ENCODE results near the gene MYO10. TPM values are rescaled to one million over a fixed set of nuclear protein-coding genes. Genes with fewer than 3 reads are reported as not detected.

MYO10 gene
- total and polyA plus RNA-seq, 3 experiments from 2014 or later: 0.11 to 0.18 TPM; not detected in 1

DNA sequence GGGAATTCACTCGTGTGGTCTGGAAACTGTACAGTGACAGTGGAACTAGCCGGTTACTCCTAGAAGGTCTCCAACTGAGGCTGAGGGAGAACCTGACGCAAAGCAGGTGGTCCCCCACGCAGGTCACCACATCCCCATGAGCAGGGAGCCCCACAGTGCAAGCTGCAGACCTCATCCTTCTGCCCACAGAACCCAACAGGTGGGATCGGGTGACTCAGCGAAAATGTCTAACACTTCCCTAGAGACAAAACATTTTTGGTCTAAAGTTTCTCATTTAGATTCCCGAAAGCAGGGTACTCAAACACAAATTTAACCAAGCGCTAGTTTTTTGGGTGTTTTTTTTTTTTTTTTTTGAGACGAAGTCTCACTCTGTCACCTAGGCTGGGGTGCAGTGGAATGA, 256.9 kb downstream of the MYO10 start:
- no peaks in the 10 kb centered on the region for H3K36me3 Mint-ChIP-seq
- H3K4me3 Mint-ChIP-seq: no peak overlapping the region
- H3K27ac Mint-ChIP-seq: no peak overlapping the region
- POLR2A ChIA-PET: no interaction called here
- no peaks in the 10 kb centered on the region for H3K9me3 ChIP-seq (ENCODE audit: low read length)
- H3K4me1 ChIP-seq (ENCODE audit: insufficient read depth, low read length): no peaks in the 10 kb centered on the region
- H3K27me3 ChIP-seq (ENCODE audit: insufficient read depth, low read length, poor library complexity, severe bottlenecking): no peaks in the 10 kb centered on the region
- peaks cover 4 to 23% of the 10 kb centered on the region in 2 donors for H3K27me3 Mint-ChIP-seq
- H3K9me3 Mint-ChIP-seq: peaks cover 0 to 2% (median 0%) of the 10 kb centered on the region in 5 donors
- no peak overlapping the region for H3K27ac ChIP-seq (ENCODE audit: low read depth, low read length)
- DNase-seq: no peak
- H3K4me3 ChIP-seq (ENCODE audit: low read length): no peak overlapping the region
- CTCF ChIA-PET: no interaction called here
- H3K36me3 ChIP-seq (ENCODE audit: insufficient read depth, low read length): no peaks in the 10 kb centered on the region
- H3K4me1 Mint-ChIP-seq: no peaks in the 10 kb centered on the region

- peaks cover 0 to 5% of the 10 kb centered on the region in 2 donors for H3K27me3 Mint-ChIP-seq
- no peaks in the 10 kb centered on the region for H3K9me3 ChIP-seq (ENCODE audit: low read length)
- no peaks in the 10 kb centered on the region for H3K36me3 ChIP-seq (ENCODE audit: insufficient read depth, low read length)
- no peaks in the 10 kb centered on the region for H3K36me3 Mint-ChIP-seq
- peaks cover 0 to 2% (median 0%) of the 10 kb centered on the region in 5 donors for H3K9me3 Mint-ChIP-seq
- H3K4me1 Mint-ChIP-seq: peaks cover 0 to 13% (median 8%) of the 10 kb centered on the region in 3 donors
- H3K4me1 ChIP-seq (ENCODE audit: insufficient read depth, low read length): peaks cover 14% of the 10 kb centered on the region
- H3K27ac ChIP-seq (ENCODE audit: low read depth, low read length): no peak overlapping the region
- no peak for DNase-seq
- ChIA-PET POLR2A (no interaction called here), CTCF (no interaction called here)
- no peak overlapping the region for H3K4me3 ChIP-seq (ENCODE audit: low read length)
- H3K27me3 ChIP-seq (ENCODE audit: insufficient read depth, low read length, poor library complexity, severe bottlenecking): no peaks in the 10 kb centered on the region
- H3K27ac Mint-ChIP-seq: no peak overlapping the region
- H3K4me3 Mint-ChIP-seq: no peak overlapping the region
Measured at GRCh38 chr5:16675806-16676205, 260.3 kb downstream of the MYO10 start.

DNA sequence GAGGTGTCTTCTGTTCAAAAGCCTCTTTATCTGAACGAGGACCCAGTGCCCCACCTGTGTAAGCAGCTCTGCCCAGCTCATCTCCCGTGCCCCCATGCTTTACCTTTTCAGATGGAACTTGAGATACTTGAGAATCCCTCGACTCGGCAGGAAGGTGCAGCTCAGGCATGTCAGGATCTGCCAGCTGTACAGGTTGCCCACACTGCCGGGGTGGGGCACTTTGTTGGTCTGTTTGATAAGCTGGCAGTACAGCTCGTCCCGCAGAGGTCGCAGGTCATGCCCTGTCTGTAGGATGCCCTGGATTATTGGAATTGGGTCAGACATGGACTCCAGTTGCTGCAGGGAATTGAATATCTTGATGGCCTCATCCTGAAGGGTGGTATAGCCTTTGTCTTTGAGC, 261.3 kb downstream of the MYO10 start:
- peaks cover 0 to 3% of the 10 kb centered on the region in 2 donors for H3K27me3 Mint-ChIP-seq
- H3K4me1 ChIP-seq (ENCODE audit: insufficient read depth, low read length): peaks cover 14% of the 10 kb centered on the region
- H3K27me3 ChIP-seq (ENCODE audit: insufficient read depth, low read length, poor library complexity, severe bottlenecking): no peaks in the 10 kb centered on the region
- H3K27ac ChIP-seq (ENCODE audit: low read depth, low read length): no peak overlapping the region
- H3K27ac Mint-ChIP-seq: peak overlapping the region in 1 of 8 donors; percentile 19
- H3K4me3 ChIP-seq (ENCODE audit: low read length): no peak overlapping the region
- peaks cover 0 to 13% (median 8%) of the 10 kb centered on the region in 3 donors for H3K4me1 Mint-ChIP-seq
- no peak for DNase-seq
- ChIA-PET POLR2A (no interaction called here), CTCF (no interaction called here)
- H3K9me3 ChIP-seq (ENCODE audit: low read length): no peaks in the 10 kb centered on the region
- no peak overlapping the region for H3K4me3 Mint-ChIP-seq
- no peaks in the 10 kb centered on the region for H3K9me3 Mint-ChIP-seq
- H3K36me3 ChIP-seq (ENCODE audit: insufficient read depth, low read length): no peaks in the 10 kb centered on the region
- no peaks in the 10 kb centered on the region for H3K36me3 Mint-ChIP-seq

- Mint-ChIP-seq H3K27me3 (peaks cover 0 to 3% of the 10 kb centered on the region in 2 donors), H3K9me3 (no peaks in the 10 kb centered on the region), H3K27ac (peak overlapping the region in 3 of 8 donors; percentile 77 to 92 (median 82)), H3K36me3 (no peaks in the 10 kb centered on the region), H3K4me1 (peaks cover 0 to 13% (median 8%) of the 10 kb centered on the region in 3 donors), H3K4me3 (peak overlapping the region in 3 of 7 donors; percentile 49 to 62 (median 61))
- no peaks in the 10 kb centered on the region for H3K36me3 ChIP-seq (ENCODE audit: insufficient read depth, low read length)
- ChIA-PET CTCF (interaction anchor here (1.1 kb wide), 1 partner anchor 190 kb away, joined by 3 read pairs; no protein-coding TSS in a partner anchor), POLR2A (interaction anchor here (0.8 kb wide), 1 partner anchor 57 kb away, joined by 3 read pairs; no protein-coding TSS in a partner anchor)
- H3K4me3 ChIP-seq (ENCODE audit: low read length): no peak overlapping the region
- H3K27ac ChIP-seq (ENCODE audit: low read depth, low read length): no peak overlapping the region
- DNase-seq: peak in 2 of 5 donors; percentile 15 to 26
- H3K9me3 ChIP-seq (ENCODE audit: low read length): no peaks in the 10 kb centered on the region
- peaks cover 14% of the 10 kb centered on the region for H3K4me1 ChIP-seq (ENCODE audit: insufficient read depth, low read length)
- no peaks in the 10 kb centered on the region for H3K27me3 ChIP-seq (ENCODE audit: insufficient read depth, low read length, poor library complexity, severe bottlenecking)
Measured at GRCh38 chr5:16673241-16674201, 262.6 kb downstream of the MYO10 start.

- Mint-ChIP-seq H3K27me3 (peaks cover 0 to 3% of the 10 kb centered on the region in 2 donors), H3K36me3 (no peaks in the 10 kb centered on the region), H3K4me3 (no peak overlapping the region), H3K9me3 (no peaks in the 10 kb centered on the region), H3K27ac (no peak overlapping the region), H3K4me1 (peaks cover 0 to 13% (median 8%) of the 10 kb centered on the region in 3 donors)
- H3K9me3 ChIP-seq (ENCODE audit: low read length): no peaks in the 10 kb centered on the region
- DNase-seq: no peak
- ChIA-PET CTCF (no interaction called here), POLR2A (no interaction called here)
- no peaks in the 10 kb centered on the region for H3K27me3 ChIP-seq (ENCODE audit: insufficient read depth, low read length, poor library complexity, severe bottlenecking)
- peaks cover 14% of the 10 kb centered on the region for H3K4me1 ChIP-seq (ENCODE audit: insufficient read depth, low read length)
- no peaks in the 10 kb centered on the region for H3K36me3 ChIP-seq (ENCODE audit: insufficient read depth, low read length)
- no peak overlapping the region for H3K4me3 ChIP-seq (ENCODE audit: low read length)
- H3K27ac ChIP-seq (ENCODE audit: low read depth, low read length): no peak overlapping the region
Measured at GRCh38 chr5:16671208-16671607, 264.9 kb downstream of the MYO10 start.

DNA sequence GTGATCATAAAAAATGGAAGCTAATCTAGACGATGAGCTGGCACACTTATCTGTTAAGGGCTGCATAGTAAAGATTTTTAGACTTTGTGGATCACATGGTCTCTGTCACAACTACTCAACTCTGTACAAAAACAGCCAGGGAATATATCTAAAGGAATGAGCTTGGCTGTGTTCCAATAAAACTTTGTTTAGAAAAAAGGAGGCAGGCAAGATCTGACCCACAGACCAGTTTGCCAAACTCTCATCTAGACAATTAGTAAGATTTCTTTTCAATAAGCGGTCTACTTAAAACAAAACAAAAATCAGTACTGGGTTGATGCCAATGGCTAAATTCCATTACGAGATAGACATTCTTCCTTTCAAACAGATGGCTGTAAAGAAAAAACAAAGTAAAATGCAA, 266.3 kb downstream of the MYO10 start:
- H3K9me3 Mint-ChIP-seq: no peaks in the 10 kb centered on the region
- no peak overlapping the region for H3K4me3 ChIP-seq (ENCODE audit: low read length)
- no peaks in the 10 kb centered on the region for H3K27me3 ChIP-seq (ENCODE audit: insufficient read depth, low read length, poor library complexity, severe bottlenecking)
- ChIA-PET CTCF (no interaction called here), POLR2A (no interaction called here)
- H3K9me3 ChIP-seq (ENCODE audit: low read length): no peaks in the 10 kb centered on the region
- H3K4me1 ChIP-seq (ENCODE audit: insufficient read depth, low read length): peaks cover 14% of the 10 kb centered on the region
- peaks cover 0 to 13% (median 8%) of the 10 kb centered on the region in 3 donors for H3K4me1 Mint-ChIP-seq
- H3K27ac Mint-ChIP-seq: no peak overlapping the region
- no peak for DNase-seq
- H3K4me3 Mint-ChIP-seq: no peak overlapping the region
- no peaks in the 10 kb centered on the region for H3K36me3 Mint-ChIP-seq
- no peaks in the 10 kb centered on the region for H3K36me3 ChIP-seq (ENCODE audit: insufficient read depth, low read length)
- peaks cover 0 to 3% of the 10 kb centered on the region in 2 donors for H3K27me3 Mint-ChIP-seq
- H3K27ac ChIP-seq (ENCODE audit: low read depth, low read length): no peak overlapping the region

GRCh38 chr5:16668631-16669030, 267.5 kb downstream of the MYO10 start:
- Histone ChIP-seq H3K27me3 (ENCODE audit: insufficient read depth, low read length, poor library complexity, severe bottlenecking) (no peaks in the 10 kb centered on the region), H3K4me1 (ENCODE audit: insufficient read depth, low read length) (peaks cover 11% of the 10 kb centered on the region), H3K9me3 (ENCODE audit: low read length) (no peaks in the 10 kb centered on the region), H3K27ac (ENCODE audit: low read depth, low read length) (no peak overlapping the region), H3K36me3 (ENCODE audit: insufficient read depth, low read length) (no peaks in the 10 kb centered on the region), H3K4me3 (ENCODE audit: low read length) (no peak overlapping the region)
- Mint-ChIP-seq H3K27me3 (peaks cover 0 to 3% of the 10 kb centered on the region in 2 donors), H3K36me3 (no peaks in the 10 kb centered on the region), H3K4me3 (no peak overlapping the region), H3K27ac (no peak overlapping the region), H3K9me3 (no peaks in the 10 kb centered on the region), H3K4me1 (peaks cover 0 to 10% (median 5%) of the 10 kb centered on the region in 3 donors)
- POLR2A ChIA-PET: no interaction called here
- CTCF ChIA-PET: interaction anchor here (3.1 kb wide), 1 partner anchor 178 kb away, joined by 10 read pairs; no protein-coding TSS in a partner anchor
- DNase-seq: no peak

- ChIA-PET POLR2A (no interaction called here), CTCF (interaction anchor here (1.9 to 3.1 kb wide), 2 partner anchors 178 to 180 kb away, joined by 7 to 10 read pairs; no protein-coding TSS in a partner anchor)
- DNase-seq: no peak
- Mint-ChIP-seq H3K36me3 (no peaks in the 10 kb centered on the region), H3K4me1 (peaks cover 0 to 7% (median 2%) of the 10 kb centered on the region in 3 donors), H3K9me3 (no peaks in the 10 kb centered on the region), H3K27me3 (peaks cover 0 to 3% of the 10 kb centered on the region in 2 donors), H3K4me3 (no peak overlapping the region), H3K27ac (no peak overlapping the region)
- Histone ChIP-seq H3K27ac (ENCODE audit: low read depth, low read length) (no peak overlapping the region), H3K27me3 (ENCODE audit: insufficient read depth, low read length, poor library complexity, severe bottlenecking) (no peaks in the 10 kb centered on the region), H3K9me3 (ENCODE audit: low read length) (no peaks in the 10 kb centered on the region), H3K4me3 (ENCODE audit: low read length) (no peak overlapping the region), H3K36me3 (ENCODE audit: insufficient read depth, low read length) (no peaks in the 10 kb centered on the region), H3K4me1 (ENCODE audit: insufficient read depth, low read length) (peaks cover 6% of the 10 kb centered on the region)
Measured at GRCh38 chr5:16668194-16668593, 267.9 kb downstream of the MYO10 start.
